ENCODE results near the gene FDXACB1. TPM values are rescaled to one million over a fixed set of nuclear protein-coding genes. Genes with fewer than 3 reads are reported as not detected.

Gene FDXACB1
- total RNA-seq, 1 donor = 1.4 TPM

DNA sequence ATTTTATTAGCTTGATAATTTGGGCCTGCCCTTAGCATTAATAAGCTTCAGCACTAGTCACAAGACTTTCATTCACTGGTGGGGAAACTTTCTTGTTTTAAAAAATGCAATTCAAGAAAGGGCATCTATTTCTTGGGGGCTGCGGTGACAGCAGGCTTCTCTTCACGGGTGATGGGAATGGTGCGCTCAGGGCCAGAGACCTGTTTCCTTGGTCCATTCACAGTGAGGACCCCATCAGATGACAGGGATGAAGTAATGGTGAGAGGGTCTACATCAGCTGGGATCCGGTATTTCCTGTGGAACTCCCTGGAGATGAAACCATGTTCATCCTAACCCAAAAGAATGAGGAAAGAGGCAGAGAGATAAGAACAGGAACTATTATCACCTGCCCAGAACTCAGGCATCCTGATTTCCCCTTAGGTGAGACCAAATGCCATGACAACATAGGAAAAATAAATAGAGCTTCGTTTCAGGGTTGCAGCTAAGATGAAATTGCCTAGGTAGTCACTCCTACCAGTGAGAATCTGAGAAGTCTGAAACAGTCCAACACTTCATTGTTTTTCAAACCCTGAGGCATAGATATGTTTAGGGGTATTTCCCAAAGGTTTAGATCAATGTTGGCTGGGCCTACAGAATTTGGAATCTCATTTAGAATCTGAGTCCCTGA lies 29.8 kb upstream of the FDXACB1 start:
- no peak overlapping the region for H3K27ac ChIP-seq (ENCODE audit: low read depth, low read length)
- H3K4me1 ChIP-seq (ENCODE audit: insufficient read depth, low read length) = peaks cover 38% of the 10 kb centered on the region
- no peaks in the 10 kb centered on the region for H3K9me3 ChIP-seq (ENCODE audit: low read depth, low read length)
- peaks cover 6% of the 10 kb centered on the region for H3K36me3 ChIP-seq (ENCODE audit: insufficient read depth, low read length)
- H3K79me2 ChIP-seq (ENCODE audit: insufficient read depth, low read length) = peaks cover 7% of the 10 kb centered on the region
- no peak overlapping the region for H2AFZ ChIP-seq (ENCODE audit: low read length)
- no peak for DNase-seq (ENCODE audit: insufficient read length, low spot score, missing footprints)
- H3K27me3 ChIP-seq (ENCODE audit: insufficient read depth, low read length) = no peaks in the 10 kb centered on the region
- H3K4me2 ChIP-seq (ENCODE audit: insufficient read depth, low read length) = no peak overlapping the region
- TF ChIP-seq, protein P1, sequence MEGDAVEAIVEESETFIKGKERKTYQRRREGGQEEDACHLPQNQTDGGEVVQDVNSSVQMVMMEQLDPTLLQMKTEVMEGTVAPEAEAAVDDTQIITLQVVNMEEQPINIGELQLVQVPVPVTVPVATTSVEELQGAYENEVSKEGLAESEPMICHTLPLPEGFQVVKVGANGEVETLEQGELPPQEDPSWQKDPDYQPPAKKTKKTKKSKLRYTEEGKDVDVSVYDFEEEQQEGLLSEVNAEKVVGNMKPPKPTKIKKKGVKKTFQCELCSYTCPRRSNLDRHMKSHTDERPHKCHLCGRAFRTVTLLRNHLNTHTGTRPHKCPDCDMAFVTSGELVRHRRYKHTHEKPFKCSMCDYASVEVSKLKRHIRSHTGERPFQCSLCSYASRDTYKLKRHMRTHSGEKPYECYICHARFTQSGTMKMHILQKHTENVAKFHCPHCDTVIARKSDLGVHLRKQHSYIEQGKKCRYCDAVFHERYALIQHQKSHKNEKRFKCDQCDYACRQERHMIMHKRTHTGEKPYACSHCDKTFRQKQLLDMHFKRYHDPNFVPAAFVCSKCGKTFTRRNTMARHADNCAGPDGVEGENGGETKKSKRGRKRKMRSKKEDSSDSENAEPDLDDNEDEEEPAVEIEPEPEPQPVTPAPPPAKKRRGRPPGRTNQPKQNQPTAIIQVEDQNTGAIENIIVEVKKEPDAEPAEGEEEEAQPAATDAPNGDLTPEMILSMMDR (IDR thresholded peaks at IDR 0.05; ENCODE audit: extremely low read depth, low read depth, low read length) = no peak
- no peak overlapping the region for H3K4me3 ChIP-seq (ENCODE audit: insufficient read depth, low read length)
- no peaks in the 10 kb centered on the region for H4K20me1 ChIP-seq (ENCODE audit: insufficient read depth, low read length)

GRCh38 chr11:111906680-111907079 lies 27.7 kb upstream of the FDXACB1 start:
- H3K4me1 ChIP-seq (ENCODE audit: insufficient read depth, low read length) = peaks cover 19% of the 10 kb centered on the region
- H3K4me3 ChIP-seq (ENCODE audit: insufficient read depth, low read length) = no peak overlapping the region
- no peak overlapping the region for H2AFZ ChIP-seq (ENCODE audit: low read length)
- TF ChIP-seq, protein P1 (IDR thresholded peaks at IDR 0.05; ENCODE audit: extremely low read depth, low read depth, low read length) = no peak
- H3K27me3 ChIP-seq (ENCODE audit: insufficient read depth, low read length) = no peaks in the 10 kb centered on the region
- H3K27ac ChIP-seq (ENCODE audit: low read depth, low read length) = no peak overlapping the region
- no peak overlapping the region for H3K4me2 ChIP-seq (ENCODE audit: insufficient read depth, low read length)
- H3K79me2 ChIP-seq (ENCODE audit: insufficient read depth, low read length) = no peaks in the 10 kb centered on the region
- DNase-seq (ENCODE audit: insufficient read length, low spot score, missing footprints) = no peak
- H4K20me1 ChIP-seq (ENCODE audit: insufficient read depth, low read length) = no peaks in the 10 kb centered on the region
- no peaks in the 10 kb centered on the region for H3K9me3 ChIP-seq (ENCODE audit: low read depth, low read length)
- H3K36me3 ChIP-seq (ENCODE audit: insufficient read depth, low read length) = peaks cover 6% of the 10 kb centered on the region

GRCh38 chr11:111905411-111905810 lies 26.4 kb upstream of the FDXACB1 start:
- Histone ChIP-seq H4K20me1 (ENCODE audit: insufficient read depth, low read length) (no peaks in the 10 kb centered on the region), H3K36me3 (ENCODE audit: insufficient read depth, low read length) (peaks cover 6% of the 10 kb centered on the region), H3K4me1 (ENCODE audit: insufficient read depth, low read length) (peaks cover 7% of the 10 kb centered on the region), H3K79me2 (ENCODE audit: insufficient read depth, low read length) (no peaks in the 10 kb centered on the region), H3K4me3 (ENCODE audit: insufficient read depth, low read length) (no peak overlapping the region), H2AFZ (ENCODE audit: low read length) (no peak overlapping the region), H3K27me3 (ENCODE audit: insufficient read depth, low read length) (no peaks in the 10 kb centered on the region), H3K4me2 (ENCODE audit: insufficient read depth, low read length) (no peak overlapping the region), H3K9me3 (ENCODE audit: low read depth, low read length) (no peaks in the 10 kb centered on the region), H3K27ac (ENCODE audit: low read depth, low read length) (peak overlapping the region; percentile 4)
- TF ChIP-seq, protein P1 (IDR thresholded peaks at IDR 0.05; ENCODE audit: extremely low read depth, low read depth, low read length) = no peak
- peak; percentile 3 for DNase-seq (ENCODE audit: insufficient read length, low spot score, missing footprints)

GRCh38 chr11:111886844-111887243 lies 7.9 kb upstream of the FDXACB1 start:
- Histone ChIP-seq H3K9me3 (ENCODE audit: low read depth, low read length) (no peaks in the 10 kb centered on the region), H3K27ac (ENCODE audit: low read depth, low read length) (no peak overlapping the region), H3K36me3 (ENCODE audit: insufficient read depth, low read length) (no peaks in the 10 kb centered on the region), H2AFZ (ENCODE audit: low read length) (no peak overlapping the region), H3K27me3 (ENCODE audit: insufficient read depth, low read length) (no peaks in the 10 kb centered on the region), H4K20me1 (ENCODE audit: insufficient read depth, low read length) (no peaks in the 10 kb centered on the region), H3K4me3 (ENCODE audit: insufficient read depth, low read length) (no peak overlapping the region), H3K4me1 (ENCODE audit: insufficient read depth, low read length) (no peaks in the 10 kb centered on the region), H3K4me2 (ENCODE audit: insufficient read depth, low read length) (no peak overlapping the region), H3K79me2 (ENCODE audit: insufficient read depth, low read length) (no peaks in the 10 kb centered on the region)
- no peak for DNase-seq (ENCODE audit: insufficient read length, low spot score, missing footprints)
- TF ChIP-seq, protein P1 (IDR thresholded peaks at IDR 0.05; ENCODE audit: extremely low read depth, low read depth, low read length) = no peak
